ENCODE measurements around the gene SCLY.

SCLY gene

GRCh38 chr2:238128534-238129001 is 67.8 kb downstream of the SCLY start:
- DNase-seq, result no peak

- DNase-seq, result no peak
These were observed 68.6 kb downstream of the SCLY start for GRCh38 chr2:238129166-238130010.

- DNase-seq, result no peak
These were observed 69.4 kb downstream of the SCLY start for GRCh38 chr2:238130111-238130695.

GRCh38 chr2:238130696-238131628 is 70.2 kb downstream of the SCLY start:
- no peak for DNase-seq

- no peak for DNase-seq
These were observed 71.1 kb downstream of the SCLY start for GRCh38 chr2:238131761-238132462.

- DNase-seq, result no peak
These were observed 72.0 kb downstream of the SCLY start for GRCh38 chr2:238132463-238133450.

- no peak for DNase-seq
These were observed 72.9 kb downstream of the SCLY start for GRCh38 chr2:238133499-238134392.

- no peak for DNase-seq
These were observed 73.6 kb downstream of the SCLY start for GRCh38 chr2:238134393-238134785.

- DNase-seq, result no peak
These were observed 74.9 kb downstream of the SCLY start for GRCh38 chr2:238135601-238136150.

GRCh38 chr2:238136820-238137537 is 76.2 kb downstream of the SCLY start:
- DNase-seq, result no peak

GRCh38 chr2:238137885-238138284 is 77.1 kb downstream of the SCLY start:
- no peak for DNase-seq

- DNase-seq, result peak; percentile 73
These were observed 77.8 kb downstream of the SCLY start, which contains the start of gene KLHL30 for GRCh38 chr2:238138331-238139195. KLHL30 (plus strand) TSS chr2:238138668; CDS start chr2:238140755, 2,087 bp downstream.

GRCh38 chr2:238139196-238140039 is 78.6 kb downstream of the SCLY start:
- DNase-seq, result no peak

GRCh38 chr2:238140040-238140439 is 79.2 kb downstream of the SCLY start:
- no peak for DNase-seq

GRCh38 chr2:238140721-238141540 is 80.1 kb downstream of the SCLY start:
- DNase-seq, result no peak

Data from femur (tissue), 1 donor.